NB4 (cell line): ENCODE data around the gene MRPS34.

Source experiments
- DNase-seq: peaks from one replicate; pipeline ENCODE4 v3.0.0; 2010; ENCODE audit warnings: low read depth
- H3K4me3 ChIP-seq: one replicate; pipeline ENCODE4 v1.5.1; 2011; ENCODE audit warnings: mild to moderate bottlenecking, low read depth, low read length, moderate library complexity
- MYC ChIP-seq: IDR thresholded peaks from 2 replicates; pipeline ENCODE4 v1.6.1; 2011; ENCODE audit warnings: low read depth, low read length
- POLR2A ChIP-seq: IDR thresholded peaks from 2 replicates; pipeline ENCODE4 v1.6.1; 2011; ENCODE audit warnings: mild to moderate bottlenecking; ENCODE audit not compliant: insufficient read length; ENCODE audit errors: extremely low read depth
- TF ChIP-seq, protein P1 (sequence below): IDR thresholded peaks from 2 replicates; pipeline ENCODE4 v1.6.1; 2011; ENCODE audit warnings: low read depth, low read length
- TF ChIP-seq, protein P2 (sequence below): IDR thresholded peaks from one replicate; pipeline ENCODE4 v1.5.1; 2012; ENCODE audit warnings: low read depth, low read length

MRPS34 gene

GRCh38 chr16:1745181-1745899 lies 27.6 kb downstream of the MRPS34 start:
- TF ChIP-seq, protein P1, sequence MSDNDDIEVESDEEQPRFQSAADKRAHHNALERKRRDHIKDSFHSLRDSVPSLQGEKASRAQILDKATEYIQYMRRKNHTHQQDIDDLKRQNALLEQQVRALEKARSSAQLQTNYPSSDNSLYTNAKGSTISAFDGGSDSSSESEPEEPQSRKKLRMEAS = no peak
- TF ChIP-seq POLR2A (no peak), MYC (no peak)
- TF ChIP-seq, protein P2, sequence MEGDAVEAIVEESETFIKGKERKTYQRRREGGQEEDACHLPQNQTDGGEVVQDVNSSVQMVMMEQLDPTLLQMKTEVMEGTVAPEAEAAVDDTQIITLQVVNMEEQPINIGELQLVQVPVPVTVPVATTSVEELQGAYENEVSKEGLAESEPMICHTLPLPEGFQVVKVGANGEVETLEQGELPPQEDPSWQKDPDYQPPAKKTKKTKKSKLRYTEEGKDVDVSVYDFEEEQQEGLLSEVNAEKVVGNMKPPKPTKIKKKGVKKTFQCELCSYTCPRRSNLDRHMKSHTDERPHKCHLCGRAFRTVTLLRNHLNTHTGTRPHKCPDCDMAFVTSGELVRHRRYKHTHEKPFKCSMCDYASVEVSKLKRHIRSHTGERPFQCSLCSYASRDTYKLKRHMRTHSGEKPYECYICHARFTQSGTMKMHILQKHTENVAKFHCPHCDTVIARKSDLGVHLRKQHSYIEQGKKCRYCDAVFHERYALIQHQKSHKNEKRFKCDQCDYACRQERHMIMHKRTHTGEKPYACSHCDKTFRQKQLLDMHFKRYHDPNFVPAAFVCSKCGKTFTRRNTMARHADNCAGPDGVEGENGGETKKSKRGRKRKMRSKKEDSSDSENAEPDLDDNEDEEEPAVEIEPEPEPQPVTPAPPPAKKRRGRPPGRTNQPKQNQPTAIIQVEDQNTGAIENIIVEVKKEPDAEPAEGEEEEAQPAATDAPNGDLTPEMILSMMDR = no peak
- H3K4me3 ChIP-seq = no peak overlapping the region
- DNase-seq = no peak

DNA sequence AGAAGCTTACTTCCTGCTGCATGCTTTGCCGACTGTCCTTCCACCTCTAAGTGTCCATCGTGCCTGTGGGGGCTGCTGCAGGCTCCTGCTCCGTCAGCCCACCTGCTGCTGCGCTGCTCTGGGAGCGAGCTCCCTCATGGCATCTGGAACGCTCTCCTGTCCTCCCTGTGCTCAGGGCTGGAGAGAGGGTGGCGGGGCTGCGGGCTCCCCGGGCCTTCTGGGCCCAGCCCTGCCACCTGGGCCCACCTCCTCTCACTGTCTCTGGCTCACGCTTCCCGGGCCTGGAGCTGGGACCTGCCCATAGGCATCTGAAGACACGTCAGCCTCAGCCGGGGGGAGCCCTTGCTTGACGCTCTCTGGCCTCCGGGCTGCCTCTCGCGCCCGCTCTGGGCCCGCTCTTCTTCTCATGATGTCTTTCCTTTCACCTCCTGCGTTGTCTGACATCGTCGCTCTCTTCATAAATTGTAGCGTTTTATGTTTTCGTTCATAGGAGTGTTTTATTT lies 28.5 kb downstream of the MRPS34 start:
- H3K4me3 ChIP-seq = no peak overlapping the region
- no peak for TF ChIP-seq POLR2A
- TF ChIP-seq, protein P1 = no peak
- TF ChIP-seq MYC = no peak
- TF ChIP-seq, protein P2 = no peak
- DNase-seq = no peak

DNA sequence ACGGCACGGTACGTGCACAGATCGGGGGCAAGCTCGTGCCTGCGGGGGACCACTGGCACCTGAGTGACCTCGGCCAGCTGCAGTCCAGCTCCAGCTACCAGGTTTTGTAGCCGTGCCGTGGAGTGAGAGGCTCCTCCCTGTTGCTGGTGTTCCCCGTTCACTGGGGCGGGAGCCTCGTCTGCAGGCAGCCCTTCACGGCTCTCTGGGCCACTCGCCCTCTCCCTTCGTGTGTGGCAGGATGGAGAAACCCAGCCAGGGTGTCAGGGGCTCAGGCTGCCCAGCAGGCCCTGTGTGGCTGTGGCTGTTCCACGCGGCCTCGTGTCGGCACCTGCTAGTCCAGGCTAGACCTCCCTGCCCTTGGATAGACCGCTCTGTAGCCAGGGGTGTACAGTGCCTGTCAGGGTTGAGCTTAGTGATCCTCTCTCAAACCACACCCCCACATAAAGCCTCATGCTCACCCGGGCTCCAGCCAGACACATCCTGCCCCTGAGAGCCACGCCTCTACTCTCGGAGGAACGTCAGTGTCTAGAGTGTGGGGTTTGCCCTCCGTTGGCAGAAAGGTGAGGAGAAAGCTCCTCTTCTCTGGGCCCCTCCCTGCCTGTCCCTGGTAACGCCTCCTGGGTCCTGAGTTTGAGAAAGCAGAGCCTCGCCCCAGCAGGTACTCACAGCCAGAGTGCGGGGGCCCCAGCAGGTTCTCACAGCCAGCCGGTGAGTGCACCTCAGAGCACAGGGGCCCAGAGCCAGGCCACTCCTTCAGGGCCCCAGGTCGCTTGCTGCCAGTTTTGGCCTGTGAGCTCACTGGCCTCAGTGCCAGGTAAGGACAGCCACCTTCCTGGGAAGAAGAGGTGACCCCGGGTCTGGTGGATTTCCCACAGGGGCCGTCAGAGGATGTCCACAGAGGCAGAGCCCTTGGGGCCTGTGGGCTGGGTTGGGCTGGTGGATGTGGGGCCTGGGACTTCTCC lies 29.3 kb downstream of the MRPS34 start:
- DNase-seq = no peak
- H3K4me3 ChIP-seq = no peak overlapping the region
- TF ChIP-seq MYC (no peak), POLR2A (no peak)
- TF ChIP-seq, protein P1 = no peak
- TF ChIP-seq, protein P2 = no peak

DNA sequence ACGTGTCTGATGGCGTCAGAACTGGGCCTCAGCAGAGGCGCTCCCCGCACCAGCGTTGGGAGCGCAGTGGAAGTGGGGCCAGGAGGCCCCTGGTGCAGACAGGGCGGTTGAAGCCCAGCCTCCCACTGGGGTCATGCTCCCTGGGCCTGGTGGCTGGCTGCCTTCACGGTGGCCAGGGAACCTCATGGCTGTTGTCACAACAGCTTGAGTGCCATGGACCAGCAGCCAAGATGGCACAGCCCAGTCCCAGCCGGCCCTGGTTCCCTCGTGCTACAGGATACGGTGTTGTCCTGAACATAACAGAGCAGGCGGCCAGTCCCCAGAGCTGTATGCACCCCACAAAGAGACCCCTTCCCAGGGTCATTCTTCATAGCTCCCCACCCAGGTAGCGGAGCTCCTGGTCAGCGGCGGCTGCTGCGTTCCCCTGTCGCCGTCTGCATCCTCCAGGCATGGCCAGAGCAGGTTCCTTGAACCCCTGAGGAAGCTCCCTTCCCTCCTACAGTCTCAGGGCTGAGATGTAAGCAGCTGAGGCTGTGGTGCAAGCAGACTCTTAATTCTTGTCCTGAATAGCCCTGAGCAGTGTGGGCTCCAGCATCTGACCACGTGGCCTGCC lies 31.3 kb downstream of the MRPS34 start:
- TF ChIP-seq POLR2A (no peak), MYC (no peak)
- TF ChIP-seq, protein P2 = no peak
- TF ChIP-seq, protein P1 = no peak
- no peak for DNase-seq
- no peak overlapping the region for H3K4me3 ChIP-seq

DNA sequence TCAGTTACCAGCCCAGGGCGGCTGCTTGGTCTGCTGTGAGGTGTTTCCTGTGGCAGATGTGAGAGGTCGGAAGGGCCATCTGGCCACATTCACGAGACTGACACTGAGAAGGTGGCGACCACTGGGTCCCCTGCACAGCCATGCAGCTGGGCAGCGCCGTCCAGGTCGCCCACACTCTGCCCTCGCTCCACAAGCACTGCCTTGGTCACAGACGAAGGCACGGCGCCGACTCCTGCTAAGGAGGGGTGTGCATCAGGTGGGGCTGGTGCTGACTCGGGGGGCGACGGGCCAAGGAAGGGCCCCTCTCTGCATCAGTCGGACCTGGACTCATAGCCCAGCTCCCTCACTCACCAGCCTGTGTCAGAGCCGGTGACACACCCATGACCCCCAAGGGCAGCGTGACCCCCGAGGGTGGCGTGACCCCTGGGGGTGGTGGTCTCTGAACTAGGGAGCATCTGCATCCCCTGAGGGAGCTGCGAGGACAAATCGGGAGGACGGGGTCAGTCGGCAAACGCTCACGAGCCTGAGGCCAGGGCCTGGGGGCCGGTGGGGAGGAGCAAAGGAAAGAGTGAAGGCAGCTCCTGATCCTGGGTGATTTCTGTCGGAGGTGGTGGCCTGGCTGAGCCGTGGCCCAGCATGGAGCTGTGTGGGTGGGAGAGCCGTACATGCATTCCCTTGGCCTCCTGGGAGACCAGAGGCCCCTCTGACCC lies 32.0 kb downstream of the MRPS34 start:
- no peak overlapping the region for H3K4me3 ChIP-seq
- no peak for DNase-seq
- TF ChIP-seq POLR2A = no peak
- TF ChIP-seq, protein P2 = no peak
- TF ChIP-seq, protein P1 = no peak
- TF ChIP-seq MYC = no peak
